Hippocampal formation (tissue), 2 donors: ENCODE results near the gene HYLS1.
"Not testable (repeated sequence)": the region's sequence is repeated elsewhere in the genome, so short reads cannot be mapped to it uniquely, and the experiment has no call there.

Source experiments
- DNase-seq, 2 donors: peaks; one replicate each; lab custom pipeline; 2025; lab: John Stamatoyannopoulos, UW

Gene HYLS1, protein sequence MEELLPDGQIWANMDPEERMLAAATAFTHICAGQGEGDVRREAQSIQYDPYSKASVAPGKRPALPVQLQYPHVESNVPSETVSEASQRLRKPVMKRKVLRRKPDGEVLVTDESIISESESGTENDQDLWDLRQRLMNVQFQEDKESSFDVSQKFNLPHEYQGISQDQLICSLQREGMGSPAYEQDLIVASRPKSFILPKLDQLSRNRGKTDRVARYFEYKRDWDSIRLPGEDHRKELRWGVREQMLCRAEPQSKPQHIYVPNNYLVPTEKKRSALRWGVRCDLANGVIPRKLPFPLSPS

DNA sequence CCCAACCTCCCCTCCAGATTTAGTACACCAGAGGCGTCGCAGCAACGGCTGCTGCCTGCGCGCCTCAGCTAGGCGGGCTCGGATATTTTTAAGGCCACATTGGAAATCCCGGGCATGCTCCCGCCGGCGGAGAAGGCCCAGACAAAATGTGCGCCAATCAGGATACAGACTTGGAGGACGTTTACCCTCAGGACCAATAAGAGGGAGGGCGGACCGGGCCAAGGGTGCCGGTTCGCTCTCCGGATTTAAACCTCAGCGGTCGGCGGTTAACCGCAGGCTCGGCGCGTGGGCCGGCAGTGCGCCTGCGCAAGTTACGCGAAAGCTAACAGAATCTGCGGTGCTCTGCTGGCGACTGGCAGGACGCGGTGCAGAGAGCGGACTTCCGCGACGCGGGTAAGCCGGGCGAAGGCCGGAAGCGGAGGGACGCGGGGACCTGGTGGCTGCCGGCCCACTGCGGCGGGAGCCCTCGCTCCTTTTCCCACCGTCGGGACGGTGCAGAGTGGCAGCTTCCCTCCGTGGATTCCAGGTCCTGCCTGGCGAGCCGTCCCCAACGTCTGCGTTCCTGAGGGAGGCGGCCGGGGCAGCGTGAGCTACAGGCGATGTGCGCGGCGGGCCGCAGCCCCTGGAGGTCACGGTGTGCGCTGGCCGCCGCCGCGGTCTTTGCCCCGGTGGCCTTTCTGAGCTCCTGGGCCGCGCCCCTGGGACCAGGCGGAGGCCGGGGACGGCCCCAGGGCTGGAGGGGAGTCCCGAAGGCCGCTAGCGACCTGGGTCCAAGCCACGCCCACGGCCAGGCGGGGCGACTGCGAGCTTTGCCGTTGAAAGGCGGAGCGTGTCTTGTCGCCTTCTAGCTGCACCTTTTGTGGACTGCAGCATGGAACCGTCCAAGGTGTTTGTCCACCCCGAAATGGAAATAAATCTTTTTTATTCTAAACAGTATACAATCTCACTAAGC is at the start of gene HYLS1:
TSS of gene HYLS1 (plus strand) at position 296 of the 952 bp plus-strand sequence. CDS start 11,701 bp downstream, outside the sequence.
- DNase-seq: peak; percentile 84 to 93

GRCh38 chr11:125842321-125842948 is 45.0 kb upstream of the HYLS1 start:
- peak in 1 of 2 donors; percentile 1 for DNase-seq

- no peak for DNase-seq
Measured at GRCh38 chr11:125846188-125846587, 41.3 kb upstream of the HYLS1 start.

DNA sequence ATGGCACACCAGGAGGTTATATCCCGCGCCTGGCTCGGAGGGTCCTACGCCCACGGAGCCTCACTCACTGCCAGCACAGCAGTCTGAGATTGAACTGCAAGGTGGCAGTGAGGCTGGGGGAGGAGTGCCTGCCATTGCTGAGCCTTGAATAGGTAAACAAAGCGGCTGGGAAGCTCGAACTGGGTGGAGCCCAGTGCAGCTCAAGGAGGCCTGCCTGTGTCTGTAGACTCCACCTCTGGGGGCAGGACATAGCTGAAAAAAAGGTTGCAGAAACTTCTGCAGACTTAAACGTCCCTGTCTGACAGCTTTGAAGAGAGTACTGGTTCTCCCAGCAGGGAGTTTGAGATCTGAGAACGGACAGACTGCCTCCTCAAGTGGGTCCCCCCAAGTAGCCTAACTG is 29.8 kb upstream of the HYLS1 start:
- DNase-seq: not testable (repeated sequence)

DNA sequence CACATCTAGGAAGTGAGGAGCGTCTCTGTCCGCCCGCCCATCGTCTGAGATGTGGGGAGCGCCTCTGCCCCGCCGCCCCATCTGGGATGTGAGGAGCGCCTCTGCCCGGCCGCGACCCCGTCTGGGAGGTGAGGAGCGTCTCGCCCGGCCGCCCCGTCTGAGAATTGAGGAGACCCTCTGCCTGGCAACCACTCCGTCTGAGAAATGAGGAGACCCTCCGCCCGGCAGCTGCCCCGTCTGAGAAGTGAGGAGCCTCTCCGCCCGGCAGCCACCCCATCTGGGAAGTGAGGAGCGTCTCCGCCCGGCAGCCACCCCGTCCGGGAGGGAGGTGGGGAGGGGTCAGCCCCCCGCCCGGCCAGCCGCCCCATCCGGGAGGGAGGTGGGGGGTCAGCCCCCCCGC is 24.7 kb upstream of the HYLS1 start:
- DNase-seq: not testable (repeated sequence)

- not testable (repeated sequence) for DNase-seq
Measured at GRCh38 chr11:125865354-125865753, 22.1 kb upstream of the HYLS1 start.

DNA sequence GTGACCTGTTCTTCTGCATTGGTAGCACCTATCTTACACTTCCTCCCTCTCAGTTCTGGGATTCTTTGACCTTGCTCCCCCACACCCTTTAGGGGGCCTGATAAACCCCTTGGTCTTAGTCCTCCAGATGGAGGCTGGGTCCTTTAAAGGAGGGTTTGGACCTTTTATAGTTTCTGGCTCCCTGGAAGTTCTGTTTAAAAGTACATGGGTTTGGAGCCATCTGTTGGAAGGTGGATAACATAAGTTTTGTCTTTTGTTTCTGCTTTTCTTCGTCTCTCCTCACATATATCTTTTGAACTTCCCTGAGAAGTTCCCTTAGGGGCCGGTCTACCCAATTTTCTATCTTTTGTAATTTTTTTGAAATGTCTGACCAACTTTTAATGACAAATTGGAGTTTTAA is 17.9 kb upstream of the HYLS1 start:
- DNase-seq: no peak

DNA sequence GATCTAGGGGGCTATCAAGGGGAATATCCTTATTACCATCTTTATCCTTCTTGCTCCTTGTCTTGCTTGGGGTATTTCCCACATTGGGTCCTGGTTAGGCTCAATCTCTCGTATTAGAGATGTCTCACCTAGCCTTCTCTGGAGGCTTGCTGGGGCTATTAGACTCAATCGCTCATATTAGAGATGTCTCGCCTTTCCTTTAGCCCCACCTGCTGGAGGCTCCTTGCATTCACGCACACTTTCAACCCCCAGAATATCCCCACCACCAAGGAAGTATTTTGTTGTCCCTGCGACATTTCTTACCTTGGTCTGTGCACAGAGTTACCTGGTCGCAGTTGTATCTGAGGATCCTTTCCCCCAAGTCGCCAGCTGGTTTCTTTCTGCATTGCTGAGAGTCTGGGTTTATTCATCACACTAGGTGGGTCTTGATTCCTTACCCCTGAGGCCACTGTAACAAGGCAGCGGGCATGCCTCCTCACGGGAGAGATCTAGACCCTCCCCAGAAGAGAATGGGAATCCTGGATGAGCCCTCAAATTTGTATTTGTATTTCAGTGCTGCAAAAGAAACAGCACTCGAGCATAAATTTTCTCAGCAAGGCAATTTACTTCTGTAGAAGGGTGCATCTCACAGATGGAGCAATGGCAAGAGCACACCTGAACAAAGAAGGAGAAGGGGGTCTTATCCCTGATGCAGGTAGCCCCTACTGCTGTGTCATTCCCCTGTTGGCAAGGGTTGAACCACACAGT is 15.9 kb upstream of the HYLS1 start:
- DNase-seq: peak in 1 of 2 donors; percentile 2

DNA sequence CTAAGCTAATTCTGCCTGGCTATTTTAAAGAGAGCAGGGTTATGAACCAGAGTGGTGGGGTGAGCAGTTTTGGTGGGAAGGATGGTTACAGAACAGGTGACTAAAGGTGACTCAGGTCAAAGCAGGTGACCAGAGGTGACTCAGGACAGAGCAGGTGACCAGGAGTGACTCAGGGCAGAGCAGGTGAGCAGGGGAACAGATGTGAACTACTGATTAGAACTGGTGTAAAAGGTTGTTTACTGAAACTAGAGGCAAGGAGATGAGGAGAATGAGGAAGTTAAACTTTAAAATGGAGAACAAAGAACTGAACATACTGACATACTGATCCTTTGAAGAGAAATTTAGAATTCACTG is 15.4 kb upstream of the HYLS1 start:
- no peak for DNase-seq

- no peak for DNase-seq
Measured at GRCh38 chr11:125873881-125874555, 13.4 kb upstream of the HYLS1 start.

DNA sequence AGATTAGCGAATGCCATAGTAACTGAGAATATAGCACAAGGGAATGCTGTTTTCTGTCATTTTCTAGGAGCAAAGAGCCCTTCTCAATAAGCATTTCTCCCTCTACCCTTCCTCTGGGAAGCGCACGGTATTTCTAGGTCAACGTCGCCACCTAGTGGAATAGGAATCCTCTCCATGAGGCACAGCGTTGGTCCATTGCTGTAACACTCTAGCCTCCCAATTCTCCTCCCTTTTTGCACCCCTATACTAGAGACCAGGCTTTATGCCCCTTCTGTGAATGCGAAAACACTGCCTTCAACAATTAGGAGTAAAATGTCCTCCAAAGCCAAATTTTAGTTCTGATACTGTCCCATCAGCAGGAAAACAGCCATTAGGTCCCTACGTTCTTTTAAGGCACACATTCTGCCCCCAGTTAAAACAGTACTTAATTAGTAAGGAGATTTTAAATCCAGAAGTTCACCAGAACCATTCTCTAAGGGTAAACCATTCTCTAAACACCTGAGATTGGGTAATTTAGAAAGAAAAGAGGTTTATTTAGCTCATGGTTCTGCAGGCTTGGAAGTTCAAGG is 12.8 kb upstream of the HYLS1 start:
- DNase-seq: peak; percentile 56 to 73

- no peak for DNase-seq
Measured at GRCh38 chr11:125881291-125881690, 6.2 kb upstream of the HYLS1 start.

DNA sequence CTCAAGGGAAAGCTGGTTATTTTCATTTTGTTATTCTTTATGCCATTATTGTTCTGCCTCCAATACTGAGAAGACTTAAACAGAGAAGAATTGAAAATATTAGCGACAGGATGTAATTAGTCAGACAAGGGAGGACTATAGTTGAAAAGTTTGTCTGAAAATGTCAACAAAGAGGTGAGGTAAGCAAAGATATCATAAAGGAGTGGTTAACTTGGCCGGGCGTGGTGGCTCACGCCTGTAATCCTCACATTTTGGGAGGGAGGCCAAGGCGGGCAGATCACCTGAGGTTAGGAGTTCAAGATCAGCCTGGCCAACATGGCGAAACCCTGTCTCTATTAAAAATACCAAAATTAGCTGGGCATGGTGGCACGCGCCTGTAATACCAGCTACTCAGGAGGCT is 4.1 kb upstream of the HYLS1 start:
- DNase-seq: no peak

- no peak for DNase-seq
Measured at GRCh38 chr11:125886997-125887372, 483 bp upstream of the HYLS1 start.

GRCh38 chr11:125890447-125891100 is 3.1 kb downstream of the HYLS1 start:
- no peak for DNase-seq

DNA sequence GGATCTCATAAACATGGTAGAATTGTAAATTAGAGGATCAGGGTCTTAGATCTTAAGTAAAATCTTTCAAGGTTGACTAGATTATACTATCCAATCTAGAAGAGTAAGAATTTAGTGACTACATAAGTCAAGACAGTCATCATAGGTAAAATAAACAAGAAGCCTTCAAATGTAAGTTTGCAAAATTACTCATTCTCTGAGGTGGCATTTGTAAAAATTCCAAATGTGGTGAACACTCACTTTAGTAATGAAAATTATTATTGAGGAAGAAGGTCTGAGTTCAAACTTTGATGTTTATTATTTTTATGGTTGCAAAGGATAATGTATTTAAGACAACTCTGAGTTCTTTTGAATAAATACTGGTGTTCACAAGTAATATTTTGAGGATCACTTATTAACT is 4.6 kb downstream of the HYLS1 start:
- DNase-seq: no peak

DNA sequence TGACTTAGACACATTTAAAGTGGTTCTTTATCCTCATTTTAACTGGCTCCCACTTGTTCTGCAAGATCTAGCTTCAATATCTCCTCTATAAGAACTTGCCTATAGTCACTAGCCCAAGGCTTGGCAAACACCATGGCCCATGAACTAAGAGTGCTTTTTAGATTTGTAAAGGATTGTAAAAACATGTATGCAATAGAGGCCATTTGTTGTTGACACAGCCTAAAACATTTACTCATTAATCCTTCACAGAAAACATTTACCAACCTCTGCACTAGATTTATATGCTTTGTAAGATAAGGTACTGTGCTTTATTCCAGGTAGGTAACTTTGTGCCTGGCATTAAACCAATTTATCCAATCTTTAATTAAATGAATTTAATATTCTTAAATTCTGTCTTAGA is 5.5 kb downstream of the HYLS1 start:
- no peak for DNase-seq

DNA sequence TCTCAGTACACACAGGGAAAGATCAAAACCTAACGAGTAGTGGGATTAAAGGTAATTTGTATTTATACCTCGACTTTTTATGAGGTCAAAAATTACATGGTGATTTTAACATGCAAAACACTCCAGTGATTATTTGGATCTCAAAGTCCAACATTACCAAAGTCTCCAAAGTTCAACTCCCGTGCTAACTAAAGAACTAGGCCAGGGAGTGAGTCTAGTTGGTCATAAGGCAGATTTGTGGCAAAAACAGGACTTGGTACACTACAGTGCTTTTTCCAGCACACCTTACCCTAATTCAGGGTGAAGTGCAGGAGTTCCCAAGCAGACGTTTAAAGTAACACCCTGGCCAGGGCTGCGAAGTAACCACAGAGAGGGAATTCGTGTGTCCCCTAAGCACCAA is 14.4 kb downstream of the HYLS1 start:
- DNase-seq: no peak

DNA sequence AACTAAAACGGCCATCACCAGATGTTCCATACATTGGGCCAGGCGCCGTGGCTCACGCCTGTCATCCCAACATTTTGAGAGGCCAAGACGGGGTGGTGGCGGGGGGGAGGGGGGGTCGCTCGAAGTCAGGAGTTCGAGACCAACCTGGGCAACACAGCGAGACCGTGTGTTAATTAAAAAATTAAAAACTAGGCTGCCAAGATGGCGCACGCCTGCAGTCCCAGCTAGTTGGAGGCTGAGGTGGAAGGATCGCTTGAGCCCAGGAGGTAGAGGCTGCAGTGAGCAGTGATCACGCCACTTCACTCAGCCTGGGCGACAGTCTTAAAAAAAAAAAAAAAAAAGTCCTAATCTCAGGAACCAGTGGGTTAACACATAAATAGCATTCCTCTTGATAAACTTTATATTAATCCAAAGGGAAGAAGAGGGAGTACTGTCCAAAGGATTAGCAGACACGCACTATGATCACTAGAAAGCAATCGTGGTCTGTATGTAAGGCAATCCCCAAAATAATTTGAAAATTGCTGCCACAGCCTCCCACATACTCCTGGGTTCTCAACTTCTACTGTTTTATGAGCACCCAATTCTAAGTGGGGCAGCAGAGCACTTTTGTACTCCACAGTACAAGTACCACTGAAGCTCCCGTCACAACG is 14.9 kb downstream of the HYLS1 start:
- no peak for DNase-seq
